Body of pancreas (tissue), 4 donors: ENCODE results near the gene TTC28. TPM values are rescaled to one million over a fixed set of nuclear protein-coding genes. Genes with fewer than 3 reads are reported as not detected.

ENCODE experiments used
- ATAC-seq: fragments of 150-250 bp; one replicate; pipeline ENCODE4 v1.9.1; 2016
- DNase-seq, 4 donors: peaks; one replicate each; pipeline ENCODE4 v3.0.0-alpha.2; 2019
- H3K27ac ChIP-seq, 4 donors: fragments of 200-600 bp; sonication (generic); 1 replicate in 3 of 4; 2 replicates in 1 of 4; pipeline versions ENCODE4 v1.5.1 to v1.6.1; 2016 to 2019; ENCODE audit warnings: mild to moderate bottlenecking in 1 of 4, mixed read lengths in 1 of 4, moderate library complexity in 1 of 4
- H3K27me3 ChIP-seq, 2 donors: fragments of 200-600 bp; sonication (generic); one replicate each; pipeline ENCODE4 v1.6.0; 2016; ENCODE audit warnings: mild to moderate bottlenecking in 1 of 2
- H3K36me3 ChIP-seq, 2 donors: fragments of 200-600 bp; sonication (generic); replicated peaks in 1 of 2; 2 replicates each; pipeline ENCODE4 v1.5.1; 2016; ENCODE audit warnings: low read depth in 2 of 2; ENCODE audit not compliant: insufficient read depth in 1 of 2
- H3K4me1 ChIP-seq: fragments of 200-600 bp; sonication (generic); one replicate; pipeline ENCODE4 v1.6.0; 2016
- H3K4me3 ChIP-seq, 2 donors: fragments of 200-600 bp; sonication (generic); 1 replicate in 1 of 2; 2 replicates in 1 of 2; pipeline ENCODE4 v1.5.1; 2016 to 2019
- H3K9me3 ChIP-seq, 3 donors: fragments of 200-600 bp; sonication (generic); 1 replicate in 2 of 3; 2 replicates in 1 of 3; pipeline ENCODE4 v1.5.1; 2016
- CTCF ChIP-seq, 7 experiments: fragments of 450-650 bp in 4 of 7; fragments of 200-600 bp in 3 of 7; sonication (generic) in 3 of 7; IDR thresholded peaks; one replicate each; pipeline ENCODE4 v1.5.1; 2016 to 2019; ENCODE audit warnings: antibody characterized with exemption in 7 of 7
- POLR2A ChIP-seq, 3 donors: fragments of 450-650 bp; IDR thresholded peaks; one replicate each; pipeline ENCODE4 v1.6.1; 2016; ENCODE audit warnings: antibody characterized with exemption in 3 of 3, mild to moderate bottlenecking in 2 of 3
- WGBS, 2 donors: methylation state at CpG; one replicate each; pipeline ENCODE4 v1.1.5; 2017; 5-methylcytosine and 5-hydroxymethylcytosine counted together
- intact Hi-C: fragments of 100-400 bp; cut with DNase I; formaldehyde crosslinking; loops from one replicate; pipeline ENCODE4 v1.15.1; 2023
- total RNA-seq, 2 donors: library from RNA; depleted of rRNA; stranded (reverse); fragments of >200 nt; gene quantifications; one replicate each; pipeline ENCODE4 v1.1.0, GENCODE V29; 2016

The TTC28 gene
- total RNA-seq, 2 donors from 2014 or later: 21.0 to 87.3 TPM

- ATAC-seq (no peak), DNase-seq (no peak)
- 71 to 80% methylated on average over 10 to 13 of the region's 13 CpGs for WGBS, 2 donors
- Histone ChIP-seq H3K4me1 (peaks cover 41% of the 10 kb centered on the region), H3K27ac (peak overlapping the region; percentile 30 to 72 (median 68)), H3K27me3 (no peaks in the 10 kb centered on the region), H3K9me3 (no peaks in the 10 kb centered on the region), H3K36me3 (no peaks in the 10 kb centered on the region), H3K4me3 (no peak overlapping the region)
- TF ChIP-seq CTCF (IDR thresholded peaks at IDR 0.05): no peak
- intact Hi-C loops: loop anchor here (10.0 kb wide), 2 partner anchors 417 to 567 kb away; no protein-coding TSS in a partner anchor
Measured at GRCh38 chr22:28027453-28028448, 651.9 kb downstream of the TTC28 start.

- Histone ChIP-seq H3K9me3 (no peaks in the 10 kb centered on the region), H3K27me3 (no peaks in the 10 kb centered on the region), H3K27ac (no peak overlapping the region), H3K4me3 (no peak overlapping the region), H3K4me1 (peaks cover 41% of the 10 kb centered on the region), H3K36me3 (no peaks in the 10 kb centered on the region)
- no peak for TF ChIP-seq CTCF (IDR thresholded peaks at IDR 0.05)
- TF ChIP-seq POLR2A (IDR thresholded peaks at IDR 0.05): no peak
- 91 to 95% methylated on average over 9 to 12 of the region's 12 CpGs for WGBS, 2 donors
- intact Hi-C loops: loop anchor here (10.0 kb wide), 2 partner anchors 419 to 569 kb away; no protein-coding TSS in a partner anchor
- no peak for ATAC-seq
- no peak for DNase-seq
Measured at GRCh38 chr22:28025866-28026575, 653.6 kb downstream of the TTC28 start.

GRCh38 chr22:28025333-28025732 is 654.3 kb downstream of the TTC28 start:
- H3K27ac ChIP-seq: no peak overlapping the region
- H3K27me3 ChIP-seq: no peaks in the 10 kb centered on the region
- TF ChIP-seq POLR2A (IDR thresholded peaks at IDR 0.05): no peak
- no peak for TF ChIP-seq CTCF (IDR thresholded peaks at IDR 0.05)
- H3K4me1 ChIP-seq: peaks cover 34% of the 10 kb centered on the region
- no peaks in the 10 kb centered on the region for H3K9me3 ChIP-seq
- ATAC-seq (no peak), DNase-seq (peak in 1 of 4 donors; percentile 8)
- intact Hi-C loops: loop anchor here (10.0 kb wide), 2 partner anchors 419 to 569 kb away; no protein-coding TSS in a partner anchor
- no peak overlapping the region for H3K4me3 ChIP-seq
- H3K36me3 ChIP-seq: no peaks in the 10 kb centered on the region
- 73 to 76% methylated on average over 7 of the region's 7 CpGs for WGBS, 2 donors

- ATAC-seq: no peak
- Histone ChIP-seq H3K4me1 (peaks cover 26% of the 10 kb centered on the region), H3K9me3 (no peaks in the 10 kb centered on the region), H3K36me3 (no peaks in the 10 kb centered on the region), H3K4me3 (no peak overlapping the region), H3K27ac (no peak overlapping the region), H3K27me3 (no peaks in the 10 kb centered on the region)
- DNase-seq: peak in 1 of 4 donors; percentile 4
- intact Hi-C loops: loop anchor here (10.0 kb wide), 2 partner anchors 420 to 570 kb away; no protein-coding TSS in a partner anchor
- TF ChIP-seq CTCF (IDR thresholded peaks at IDR 0.05): no peak
- no peak for TF ChIP-seq POLR2A (IDR thresholded peaks at IDR 0.05)
- WGBS, 2 donors: 80% methylated on average over 3 to 4 of the region's 4 CpGs
Measured at GRCh38 chr22:28024422-28024888, 655.2 kb downstream of the TTC28 start.
